Spleen (tissue), 11 donors: Measurements from ENCODE around the gene PIPOX. TPM values are rescaled to one million over a fixed set of nuclear protein-coding genes. Genes with fewer than 3 reads are reported as not detected.

ENCODE experiments used
- DNase-seq: peaks from one replicate; pipeline ENCODE4 v3.0.0-alpha.2; 2020
- H3K27ac ChIP-seq, 8 donors: fragments of 200-600 bp; sonication (generic) in 7 of 8; 1 replicate in 4 of 8; 2 replicates in 4 of 8; pipeline versions ENCODE4 v1.5.0 to v1.8.0; 2016 to 2021; ENCODE audit warnings: inconsistent platforms in 4 of 8, mild to moderate bottlenecking in 4 of 8, moderate library complexity in 1 of 8
- H3K27me3 ChIP-seq, 7 donors: fragments of 200-600 bp; sonication (generic) in 6 of 7; replicated peaks in 1 of 7; 1 replicate in 4 of 7; 2 replicates in 3 of 7; pipeline versions ENCODE4 v1.5.0 to v1.8.0; 2016 to 2021; ENCODE audit warnings: inconsistent platforms in 3 of 7, mild to moderate bottlenecking in 1 of 7
- H3K36me3 ChIP-seq, 6 donors: fragments of 200-600 bp; sonication (generic) in 5 of 6; 1 replicate in 4 of 6; 2 replicates in 2 of 6; pipeline versions ENCODE4 v1.5.0 to v1.8.0; 2016 to 2021; ENCODE audit warnings: inconsistent platforms in 2 of 6
- H3K4me1 ChIP-seq, 6 donors: fragments of 200-600 bp; sonication (generic) in 5 of 6; 1 replicate in 3 of 6; 2 replicates in 3 of 6; pipeline versions ENCODE4 v1.5.0 to v1.8.0; 2016 to 2021; ENCODE audit warnings: inconsistent platforms in 3 of 6
- H3K4me3 ChIP-seq, 8 donors: fragments of 200-600 bp; sonication (generic) in 7 of 8; 1 replicate in 4 of 8; 2 replicates in 4 of 8; pipeline versions ENCODE4 v1.5.0 to v1.8.0; 2016 to 2021; ENCODE audit warnings: inconsistent platforms in 4 of 8, mild to moderate bottlenecking in 4 of 8, moderate library complexity in 2 of 8
- H3K9me3 ChIP-seq, 8 donors: fragments of 200-600 bp; sonication (generic) in 7 of 8; 1 replicate in 4 of 8; 2 replicates in 4 of 8; pipeline versions ENCODE4 v1.5.0 to v1.8.0; 2016 to 2021; ENCODE audit warnings: inconsistent platforms in 4 of 8
- POLR2A ChIP-seq, 3 donors: fragments of 450-650 bp; IDR thresholded peaks; one replicate each; pipeline ENCODE4 v1.5.1; 2017; ENCODE audit warnings: antibody characterized with exemption in 3 of 3, mild to moderate bottlenecking in 1 of 3
- POLR2AphosphoS5 ChIP-seq, 3 donors: sonication (generic); formaldehyde crosslinking; IDR thresholded peaks; one replicate each; pipeline ENCODE4 v1.5.1; 2017; ENCODE audit warnings: antibody characterized with exemption in 3 of 3
- WGBS, 5 donors: extraction: QIAGEN DNeasy Blood & Tissue Kit in 3 of 5; methylation state at CpG; one replicate each; pipeline versions ENCODE4 v1.1.5 to v1.1.7; 2013 to 2018; 5-methylcytosine and 5-hydroxymethylcytosine counted together
- intact Hi-C: fragments of 100-400 bp; cut with DNase I; formaldehyde crosslinking; loops from one replicate; pipeline ENCODE4 v1.15.0; 2023; ENCODE audit warnings: low total_unique reads
- polyA plus RNA-seq, 3 donors: library from polyadenylated mRNA; stranded (reverse); fragments of 200-250 nt; gene quantifications; one replicate each; pipeline ENCODE4 v1.2.1, GENCODE V29; 2013
- total RNA-seq, 7 donors: library from RNA; depleted of rRNA in 3 of 7; stranded (reverse); fragments of >200 nt in 3 of 7; fragmentation: NEBNext Ultra II Directional in 4 of 7; extraction: Animal tissue kit (Norgen Biotek cat#: 25700) in 4 of 7; gene quantifications; one replicate each; pipeline versions ENCODE4 v1.1.0 to v1.2.1, GENCODE V29; 2016 to 2021
- TF ChIP-seq, protein P1 (sequence below), 11 experiments: fragments of 200-600 bp in 7 of 11; fragments of 450-650 bp in 4 of 11; sonication (generic) in 4 of 11; IDR thresholded peaks in 8 of 11; conservative IDR thresholded peaks in 3 of 11; 1 replicate in 7 of 11; 2 replicates in 4 of 11; pipeline versions ENCODE4 v1.4.0 to v1.8.0; 2016 to 2021; ENCODE audit warnings: antibody characterized with exemption in 11 of 11, inconsistent platforms in 4 of 11, mild to moderate bottlenecking in 1 of 11
- donor health status: healthy with polysubstance abuse.
- donor health status: DM: no; HTN: no; CAD: no; lungs with moderate emphysema.
- donor health status: DM: no; HTN: no; CAD: no.
- donor health status: Bipolar disorder and iron deficiency.
- donor health status: healthy.
- donor health status: DM: no; HTN: no; CAD: no.
- donor health status: DM: yes; HTN: yes; CAD: no.

Gene PIPOX
- total and polyA plus RNA-seq, 10 donors = 0.64 to 8.3 (median 4.7) TPM

GRCh38 chr17:29063992-29064391, 21.1 kb downstream of the PIPOX start:
- H3K4me1 ChIP-seq = peaks cover 0 to 6% (median 0%) of the 10 kb centered on the region in 6 donors
- no peaks in the 10 kb centered on the region for H3K27me3 ChIP-seq
- intact Hi-C loops = no loop called here
- no peaks in the 10 kb centered on the region for H3K9me3 ChIP-seq
- TF ChIP-seq POLR2AphosphoS5 (IDR thresholded peaks at IDR 0.05) (no peak), POLR2A (IDR thresholded peaks at IDR 0.05) (no peak)
- TF ChIP-seq, protein P1, sequence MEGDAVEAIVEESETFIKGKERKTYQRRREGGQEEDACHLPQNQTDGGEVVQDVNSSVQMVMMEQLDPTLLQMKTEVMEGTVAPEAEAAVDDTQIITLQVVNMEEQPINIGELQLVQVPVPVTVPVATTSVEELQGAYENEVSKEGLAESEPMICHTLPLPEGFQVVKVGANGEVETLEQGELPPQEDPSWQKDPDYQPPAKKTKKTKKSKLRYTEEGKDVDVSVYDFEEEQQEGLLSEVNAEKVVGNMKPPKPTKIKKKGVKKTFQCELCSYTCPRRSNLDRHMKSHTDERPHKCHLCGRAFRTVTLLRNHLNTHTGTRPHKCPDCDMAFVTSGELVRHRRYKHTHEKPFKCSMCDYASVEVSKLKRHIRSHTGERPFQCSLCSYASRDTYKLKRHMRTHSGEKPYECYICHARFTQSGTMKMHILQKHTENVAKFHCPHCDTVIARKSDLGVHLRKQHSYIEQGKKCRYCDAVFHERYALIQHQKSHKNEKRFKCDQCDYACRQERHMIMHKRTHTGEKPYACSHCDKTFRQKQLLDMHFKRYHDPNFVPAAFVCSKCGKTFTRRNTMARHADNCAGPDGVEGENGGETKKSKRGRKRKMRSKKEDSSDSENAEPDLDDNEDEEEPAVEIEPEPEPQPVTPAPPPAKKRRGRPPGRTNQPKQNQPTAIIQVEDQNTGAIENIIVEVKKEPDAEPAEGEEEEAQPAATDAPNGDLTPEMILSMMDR (IDR thresholded peaks at IDR 0.05 in 8 of 11, conservative IDR thresholded peaks at IDR 0.05 in 3 of 11) = no peak
- no peak overlapping the region for H3K27ac ChIP-seq
- no peak for DNase-seq
- H3K36me3 ChIP-seq = no peaks in the 10 kb centered on the region
- no peak overlapping the region for H3K4me3 ChIP-seq
- 70 to 75% (median 73%) methylated on average over 7 of the region's 7 CpGs for WGBS, 5 donors

DNA sequence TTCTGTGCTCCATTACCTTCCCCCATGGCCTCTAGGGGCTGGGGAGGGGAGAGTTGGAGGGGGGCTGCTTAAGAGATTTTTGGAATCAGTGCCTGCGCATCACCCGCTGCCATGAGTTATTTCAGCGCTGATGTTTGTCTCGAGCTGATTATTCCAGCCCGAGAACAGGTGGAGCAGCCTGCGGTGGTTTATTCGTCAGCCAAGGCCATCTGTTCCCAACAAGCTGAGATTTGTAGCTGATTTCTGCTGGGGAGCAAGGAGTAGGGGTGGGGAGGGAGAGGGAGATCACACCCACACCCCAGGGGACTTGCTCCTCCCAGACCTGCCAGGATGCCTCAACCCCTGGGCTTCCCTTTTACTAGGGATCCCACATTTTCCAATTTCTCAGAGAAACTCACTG, 23.1 kb downstream of the PIPOX start:
- no peaks in the 10 kb centered on the region for H3K27me3 ChIP-seq
- DNase-seq = no peak
- TF ChIP-seq POLR2AphosphoS5 (IDR thresholded peaks at IDR 0.05) (no peak), POLR2A (IDR thresholded peaks at IDR 0.05) (no peak)
- TF ChIP-seq, protein P1 (IDR thresholded peaks at IDR 0.05 in 8 of 11, conservative IDR thresholded peaks at IDR 0.05 in 3 of 11) = no peak
- no peaks in the 10 kb centered on the region for H3K4me1 ChIP-seq
- no peaks in the 10 kb centered on the region for H3K36me3 ChIP-seq
- no peak overlapping the region for H3K27ac ChIP-seq
- H3K9me3 ChIP-seq = no peaks in the 10 kb centered on the region
- intact Hi-C loops = no loop called here
- 87 to 94% (median 92%) methylated on average over 7 of the region's 7 CpGs for WGBS, 5 donors
- no peak overlapping the region for H3K4me3 ChIP-seq

GRCh38 chr17:29066606-29067005, 23.7 kb downstream of the PIPOX start:
- no peaks in the 10 kb centered on the region for H3K9me3 ChIP-seq

DNA sequence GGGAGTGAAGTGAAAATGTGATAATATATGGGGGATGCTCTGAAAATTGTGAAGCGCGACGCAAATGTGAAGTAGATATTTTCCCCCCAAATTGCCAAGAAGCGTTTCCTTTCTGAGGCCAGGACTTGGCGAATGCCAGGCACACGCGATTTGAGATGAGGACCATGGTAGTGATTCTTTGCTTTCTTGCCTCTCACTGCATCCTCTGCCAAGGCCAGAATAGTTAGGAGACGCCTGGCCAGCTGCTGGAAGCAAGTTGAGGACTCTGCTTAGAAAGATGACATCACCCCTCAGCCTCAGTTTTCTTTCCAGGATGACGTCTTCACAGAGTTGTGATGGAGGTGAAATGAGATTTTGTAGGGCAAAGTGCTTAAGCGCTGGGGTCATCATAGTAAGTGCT, 25.9 kb downstream of the PIPOX start:
- Histone ChIP-seq H3K9me3 (no peaks in the 10 kb centered on the region), H3K27me3 (no peaks in the 10 kb centered on the region), H3K27ac (no peak overlapping the region), H3K4me1 (no peaks in the 10 kb centered on the region), H3K36me3 (peaks cover 0 to under 1% (median 0%) of the 10 kb centered on the region in 6 donors), H3K4me3 (no peak overlapping the region)
- 73 to 92% (median 86%) methylated on average over 10 of the region's 10 CpGs for WGBS, 5 donors
- no peak for TF ChIP-seq POLR2A (IDR thresholded peaks at IDR 0.05)
- TF ChIP-seq, protein P1 (IDR thresholded peaks at IDR 0.05 in 8 of 11, conservative IDR thresholded peaks at IDR 0.05 in 3 of 11) = no peak
- TF ChIP-seq POLR2AphosphoS5 (IDR thresholded peaks at IDR 0.05) = no peak
- no peak for DNase-seq
- intact Hi-C loops = no loop called here

More at GRCh38 chr17:29066606-29067005, 23.7 kb downstream of the PIPOX start:
- H3K4me1 ChIP-seq = no peaks in the 10 kb centered on the region
- intact Hi-C loops = no loop called here
- no peak overlapping the region for H3K27ac ChIP-seq
- no peaks in the 10 kb centered on the region for H3K36me3 ChIP-seq
- H3K27me3 ChIP-seq = no peaks in the 10 kb centered on the region
- DNase-seq = no peak
- WGBS, 5 donors = 83 to 88% (median 85%) methylated on average over 7 of the region's 7 CpGs
- no peak overlapping the region for H3K4me3 ChIP-seq
- TF ChIP-seq POLR2A (IDR thresholded peaks at IDR 0.05) (no peak), POLR2AphosphoS5 (IDR thresholded peaks at IDR 0.05) (no peak)
- TF ChIP-seq, protein P1 (IDR thresholded peaks at IDR 0.05 in 8 of 11, conservative IDR thresholded peaks at IDR 0.05 in 3 of 11) = no peak
